ENCODE results near the gene SLCO3A1.
A peak's percentile ranks its signal among the peaks of the same experiment; 100 is the strongest.

The SLCO3A1 gene

GRCh38 chr15:92077353-92078085 is 224.0 kb downstream of the SLCO3A1 start (continued):
- TF ChIP-seq ZNF639 (tag by site-specific recombination; IDR thresholded peaks at IDR 0.05) (no peak), ZNF121 (tag by site-specific recombination; IDR thresholded peaks at IDR 0.05) (no peak), ZNF664 (tag by site-specific recombination; IDR thresholded peaks at IDR 0.05) (no peak), ZFP41 (tag by site-specific recombination; IDR thresholded peaks at IDR 0.05; ENCODE audit: borderline replicate concordance) (no peak), ZNF701 (tag by site-specific recombination; IDR thresholded peaks at IDR 0.05) (no peak), ZNF513 (tag by site-specific recombination; IDR thresholded peaks at IDR 0.05) (no peak), ZNF488 (tag by site-specific recombination; IDR thresholded peaks at IDR 0.05) (no peak), IKZF3 (tag by site-specific recombination; IDR thresholded peaks at IDR 0.05) (no peak), ZSCAN4 (tag by site-specific recombination; IDR thresholded peaks at IDR 0.05) (no peak), EGR2 (tag by site-specific recombination; IDR thresholded peaks at IDR 0.05; ENCODE audit: low read depth) (peak; percentile 39; the same call in 1 of the 2 replicates), CTCF (tag by site-specific recombination; IDR thresholded peaks at IDR 0.05) (peak; percentile 49), ZNF184 (tag by site-specific recombination; IDR thresholded peaks at IDR 0.05) (no peak), ZNF157 (tag by site-specific recombination; IDR thresholded peaks at IDR 0.05) (no peak), ZNF660 (tag by site-specific recombination; IDR thresholded peaks at IDR 0.05) (0 out of 2 replicates have a peak, but pooled peaks have one; percentile 19), HOXD13 (CRISPR knock-in tag; IDR thresholded peaks at IDR 0.05; ENCODE audit: borderline replicate concordance) (no peak), BCL11B (tag by site-specific recombination; IDR thresholded peaks at IDR 0.05; ENCODE audit: low read depth) (no peak), ZNF654 (tag by site-specific recombination; IDR thresholded peaks at IDR 0.05; ENCODE audit: low read depth) (peak; percentile 72), HOXC10 (CRISPR knock-in tag; IDR thresholded peaks at IDR 0.05) (no peak), KLF9 (tag by site-specific recombination; IDR thresholded peaks at IDR 0.05; ENCODE audit: low read depth) (no peak), ZNF707 (tag by site-specific recombination; IDR thresholded peaks at IDR 0.05) (no peak), ZFP3 (tag by site-specific recombination; IDR thresholded peaks at IDR 0.05; ENCODE audit: low read depth) (no peak), GLIS1 (tag by site-specific recombination; IDR thresholded peaks at IDR 0.05) (no peak), ZNF768 (tag by site-specific recombination; IDR thresholded peaks at IDR 0.05) (no peak)
